Nucleus accumbens (tissue), 56 donors: ENCODE results near the gene TMEM185B.
A peak's percentile ranks its signal among the peaks of the same experiment; 100 is the strongest.
"Not testable (repeated sequence)": the region's sequence is repeated elsewhere in the genome, so short reads cannot be mapped to it uniquely, and the experiment has no call there.

Experiments used
- DNase-seq, 56 donors: peaks; one replicate each; lab custom pipeline; 2025; lab: John Stamatoyannopoulos, UW

TMEM185B gene

DNA sequence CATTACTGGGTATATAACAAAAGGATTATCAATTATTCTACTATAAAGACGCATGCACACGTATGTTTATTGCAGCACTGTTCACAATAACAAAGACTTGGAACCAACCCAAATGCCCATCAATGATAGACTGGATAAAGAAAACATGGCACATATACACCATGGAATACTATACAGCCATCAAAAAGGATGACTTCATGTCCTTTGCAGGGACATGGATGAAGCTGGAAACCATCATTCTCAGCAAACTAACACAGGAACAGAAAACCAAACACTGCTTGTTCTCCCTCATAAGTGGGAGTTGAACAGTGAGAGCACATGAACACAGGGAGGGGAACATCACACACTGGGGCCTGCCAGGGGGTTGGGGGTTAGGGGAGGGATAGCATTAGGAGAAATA is 12.0 kb upstream of the TMEM185B start:
- not testable (repeated sequence) for DNase-seq

- DNase-seq, result no peak
These were observed 10.1 kb upstream of the TMEM185B start for GRCh38 chr2:120233292-120233691.

- no peak for DNase-seq
These were observed 8.9 kb upstream of the TMEM185B start for GRCh38 chr2:120231974-120232635.

- no peak for DNase-seq
These were observed 8.4 kb upstream of the TMEM185B start for GRCh38 chr2:120231564-120231973.

GRCh38 chr2:120230515-120231471 is 7.6 kb upstream of the TMEM185B start:
- no peak for DNase-seq

GRCh38 chr2:120229341-120229740 is 6.1 kb upstream of the TMEM185B start:
- DNase-seq, result no peak

DNA sequence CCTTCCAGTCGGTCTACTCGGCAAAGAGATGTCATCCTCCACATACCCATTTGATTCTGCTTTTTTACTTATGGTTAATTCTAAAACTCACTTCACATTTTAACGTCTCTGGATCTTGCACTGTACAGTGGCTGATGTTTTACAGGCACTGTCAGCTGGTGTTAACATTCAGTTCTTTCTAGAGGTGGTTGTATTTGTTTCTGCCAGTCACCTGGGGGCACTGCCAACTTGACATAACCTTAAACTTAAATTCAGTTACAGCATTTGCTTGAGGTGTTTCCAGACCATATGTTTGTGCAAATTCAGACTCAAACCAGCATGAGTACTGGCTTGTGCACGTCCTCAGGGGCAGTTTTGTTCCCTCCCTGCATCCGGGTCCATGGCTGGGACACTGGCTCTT is 5.3 kb upstream of the TMEM185B start:
- DNase-seq, result no peak

DNA sequence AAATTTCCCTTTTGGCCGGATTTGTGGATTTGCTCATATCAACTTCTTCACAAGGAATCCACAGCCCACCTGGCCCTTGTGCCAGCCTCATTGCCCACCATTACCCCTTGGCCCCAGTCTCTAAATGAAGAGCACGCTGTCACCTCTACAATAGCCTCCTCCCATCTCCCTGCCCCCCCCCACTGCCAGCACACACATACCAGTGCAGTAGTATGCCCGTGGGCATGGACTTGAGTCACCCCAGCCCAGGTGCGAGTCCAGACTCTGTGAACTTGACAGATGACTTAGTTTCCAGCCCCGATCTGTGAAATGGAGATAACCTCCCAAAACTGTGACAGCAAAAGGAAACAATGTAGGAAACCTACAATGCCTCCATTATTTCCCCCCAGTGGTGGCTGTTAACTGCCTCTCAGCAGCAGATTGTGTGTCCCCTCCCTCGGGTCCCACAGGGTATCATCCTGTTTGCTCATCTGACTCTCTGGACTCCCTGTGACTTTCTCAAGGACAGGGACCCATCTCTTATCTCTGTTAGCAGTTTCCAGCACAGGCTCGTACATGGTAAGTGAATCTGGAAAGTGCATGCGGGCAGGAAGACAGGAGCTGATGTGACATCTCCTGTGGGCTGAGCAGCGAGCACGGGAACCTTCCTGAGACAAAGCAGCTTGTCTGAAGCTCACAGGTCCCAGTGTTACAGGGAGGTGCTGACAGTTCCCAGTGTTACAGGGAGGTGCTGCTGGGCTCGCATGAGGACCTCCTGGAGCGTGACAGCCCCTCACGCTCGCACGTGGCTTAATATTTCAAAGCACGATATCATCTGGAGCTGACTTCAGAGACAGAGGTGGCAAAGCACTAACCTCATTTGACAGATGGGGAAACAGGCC is 4.2 kb upstream of the TMEM185B start:
- DNase-seq, result peak in 1 of 56 donors; percentile 6

GRCh38 chr2:120226316-120226715 is 3.1 kb upstream of the TMEM185B start:
- no peak for DNase-seq

DNA sequence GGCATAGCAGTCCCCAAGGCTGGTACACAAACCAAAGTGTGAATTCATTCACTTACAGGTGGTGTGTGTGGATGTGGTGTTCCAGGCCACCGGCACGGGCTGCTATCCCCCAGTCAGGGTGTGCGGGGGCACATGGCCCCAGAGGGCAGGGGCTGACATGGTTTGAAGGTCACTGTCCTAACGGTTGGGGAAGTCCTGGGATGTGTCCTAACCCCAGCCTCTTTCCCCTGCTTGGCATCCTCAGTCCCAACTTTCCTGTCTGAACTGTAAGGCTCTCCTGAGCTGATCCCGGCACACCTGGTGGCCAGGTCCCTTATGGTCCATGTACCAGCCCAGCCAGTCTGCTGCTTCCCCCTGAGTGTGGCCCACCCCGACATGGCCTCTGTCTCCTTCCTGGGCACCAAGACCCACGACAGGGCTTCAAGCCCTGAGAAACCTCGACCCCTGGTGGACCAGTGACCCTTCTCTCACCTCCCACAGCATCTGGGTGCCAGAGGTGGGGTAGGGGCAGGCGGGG is 2.4 kb upstream of the TMEM185B start:
- DNase-seq, result no peak

- no peak for DNase-seq
These were observed 1.7 kb upstream of the TMEM185B start for GRCh38 chr2:120224735-120225548.

DNA sequence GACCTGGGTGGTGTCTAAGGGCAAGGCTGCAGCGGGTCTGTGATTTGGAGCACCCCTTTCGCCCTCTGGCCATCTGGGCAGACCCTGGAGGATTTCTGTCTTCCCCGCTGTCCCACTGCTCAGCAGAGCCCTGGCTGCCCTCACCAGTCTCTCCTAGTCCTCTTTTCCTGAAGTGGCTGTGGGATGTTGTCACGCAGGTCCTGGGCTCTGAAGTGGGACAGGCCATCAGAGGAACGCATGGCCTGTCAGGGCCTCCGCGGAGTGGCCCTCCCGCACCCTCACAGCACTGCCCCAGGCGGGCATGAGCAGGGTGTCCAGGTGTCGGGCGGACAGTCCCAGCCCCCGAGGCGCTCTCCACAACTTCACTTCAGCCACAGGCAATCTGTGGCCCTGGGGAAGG is 1.1 kb upstream of the TMEM185B start:
- no peak for DNase-seq

DNA sequence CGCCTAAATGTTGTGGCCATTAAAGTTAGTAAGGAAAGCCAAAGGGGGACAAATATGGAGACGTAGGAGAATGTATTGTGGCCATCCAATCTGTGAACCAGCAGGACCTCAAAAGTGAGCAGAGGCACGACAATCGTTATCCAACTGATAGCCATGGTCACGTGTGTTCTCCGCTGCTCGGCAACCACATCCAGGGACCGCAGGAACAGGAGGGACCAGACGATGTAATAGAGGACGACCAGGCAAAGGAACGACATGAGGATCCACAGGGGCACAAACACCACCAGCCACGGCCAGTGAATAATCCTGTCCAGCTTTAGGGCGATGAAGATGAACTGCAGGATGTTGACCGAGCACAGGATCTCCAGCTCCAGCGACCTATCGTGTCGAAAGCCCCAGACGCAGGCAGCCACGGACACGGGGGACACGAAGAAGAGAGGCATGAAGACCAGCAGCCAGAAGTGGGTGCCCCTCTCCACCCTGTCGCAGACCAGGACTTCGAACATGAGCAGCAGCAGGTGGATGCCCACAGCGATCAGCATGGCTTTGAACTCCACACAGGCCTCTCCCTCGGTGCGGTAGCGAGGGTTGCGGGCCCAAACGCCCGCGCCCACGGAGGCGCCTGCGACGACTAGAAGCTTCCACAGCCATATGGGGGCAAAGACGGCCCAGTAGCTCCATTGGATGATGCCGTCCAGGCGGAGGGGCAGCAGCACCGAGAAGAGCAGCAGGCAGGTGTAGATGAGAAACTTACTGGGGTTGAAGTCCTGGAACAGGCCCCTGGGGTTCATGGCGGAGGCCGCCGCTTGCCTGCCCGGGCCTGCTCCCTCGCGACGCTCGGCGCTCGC is 790 bp downstream of the TMEM185B start:
- peak in 1 of 56 donors; percentile 43 for DNase-seq

GRCh38 chr2:120221616-120222015 is 1.6 kb downstream of the TMEM185B start:
- DNase-seq, result no peak

DNA sequence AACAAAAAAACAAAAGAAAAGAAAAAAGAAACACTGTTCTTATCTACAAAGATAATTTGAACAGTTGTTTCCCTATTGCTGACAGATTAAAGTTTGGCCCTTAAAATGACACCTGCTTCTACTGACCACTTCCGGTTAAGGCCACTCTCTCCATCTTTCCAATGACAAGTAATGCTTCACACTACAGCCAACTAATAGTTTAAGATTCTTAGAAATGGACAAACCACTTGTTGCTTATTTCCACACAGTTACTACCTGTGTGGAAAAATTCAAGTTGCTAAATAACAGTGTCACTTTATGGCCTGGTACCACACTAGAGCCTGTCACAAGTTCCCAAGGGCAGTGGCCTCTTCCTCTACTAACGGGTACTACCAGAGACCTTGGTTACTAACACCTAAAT is 2.4 kb downstream of the TMEM185B start:
- DNase-seq, result no peak

DNA sequence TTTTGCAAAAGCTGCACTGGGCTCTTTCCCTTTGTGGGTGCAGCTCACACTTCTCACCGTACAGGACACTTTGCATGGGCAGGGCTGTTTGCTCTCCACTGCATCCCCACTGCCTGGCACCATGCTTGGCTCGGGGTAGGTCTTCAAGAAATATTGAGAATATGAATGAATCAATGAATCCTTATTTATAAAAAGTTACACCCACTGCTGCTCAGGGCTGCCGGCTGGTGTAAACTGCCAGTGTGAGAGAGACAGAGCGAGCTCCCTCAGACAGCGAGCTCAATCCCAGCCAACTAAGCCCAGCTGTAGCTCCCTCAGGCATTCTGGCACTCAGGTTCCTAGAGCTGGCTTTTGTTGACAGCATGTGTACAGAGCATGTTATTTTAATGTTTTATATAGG is 3.4 kb downstream of the TMEM185B start:
- DNase-seq, result no peak

- no peak for DNase-seq
These were observed 3.9 kb downstream of the TMEM185B start for GRCh38 chr2:120219291-120219690.

GRCh38 chr2:120218181-120218580 is 5.0 kb downstream of the TMEM185B start:
- DNase-seq, result no peak

GRCh38 chr2:120210270-120210693 is 12.9 kb downstream of the TMEM185B start:
- DNase-seq, result no peak
